Suppressor macrophage treated with lipopolysaccharide for 1 hour (primary cell): ENCODE measurements around the gene RPS10.

ENCODE experiments used
- DNase-seq, 3 donors: peaks; one replicate each; pipeline ENCODE4 v3.0.0-alpha.2; 2020 to 2022

RPS10 gene

DNA sequence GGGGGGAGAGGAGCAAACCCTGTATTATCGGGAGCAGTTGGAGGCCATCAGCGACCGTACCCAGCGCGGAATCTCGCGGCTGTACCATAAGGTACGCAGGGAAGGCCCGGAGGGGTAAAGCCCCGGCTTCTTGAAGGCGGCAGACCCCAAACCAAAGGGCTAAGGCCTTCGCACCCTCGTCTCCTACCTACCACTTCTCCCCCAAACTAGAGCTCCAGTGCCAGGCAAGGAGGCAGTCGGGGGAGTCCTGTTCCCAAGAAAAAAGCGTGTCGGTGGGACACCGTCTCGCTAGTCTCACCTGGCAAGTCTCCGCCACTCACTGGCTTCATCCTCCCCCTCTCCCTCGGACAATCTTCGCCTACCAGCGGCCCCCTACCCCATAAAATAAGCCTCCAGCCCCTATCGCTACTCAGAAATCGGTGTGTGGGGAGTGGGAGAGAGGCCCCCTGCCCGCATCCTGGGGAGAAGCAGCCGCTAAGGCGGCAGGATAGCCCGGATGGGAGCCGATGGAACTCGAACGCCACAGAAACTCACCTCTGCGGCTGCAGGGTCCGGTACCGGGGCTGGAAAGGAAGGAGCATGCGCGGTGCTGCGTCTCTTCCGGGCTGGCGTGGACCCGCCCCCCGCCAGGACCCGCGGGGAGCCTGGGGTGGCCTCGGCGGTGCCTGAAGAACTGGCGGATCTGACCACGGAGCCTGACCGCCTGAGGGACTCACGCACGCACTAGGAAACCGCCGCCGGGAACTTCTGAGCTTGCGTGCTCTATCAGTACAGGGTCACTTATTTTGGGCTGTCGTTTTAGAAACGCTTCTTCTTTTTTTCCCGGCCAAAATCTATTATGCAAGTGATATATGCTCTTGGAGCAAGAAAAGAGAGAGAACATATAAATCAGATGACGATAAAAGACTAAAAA lies at the start of gene RPS10:
RPS10 (minus strand) TSS at position 572 of the 913 bp plus-strand sequence. CDS start 848 bp downstream, outside the sequence.
- DNase-seq: peak; percentile 95 to 98 (median 98)

DNA sequence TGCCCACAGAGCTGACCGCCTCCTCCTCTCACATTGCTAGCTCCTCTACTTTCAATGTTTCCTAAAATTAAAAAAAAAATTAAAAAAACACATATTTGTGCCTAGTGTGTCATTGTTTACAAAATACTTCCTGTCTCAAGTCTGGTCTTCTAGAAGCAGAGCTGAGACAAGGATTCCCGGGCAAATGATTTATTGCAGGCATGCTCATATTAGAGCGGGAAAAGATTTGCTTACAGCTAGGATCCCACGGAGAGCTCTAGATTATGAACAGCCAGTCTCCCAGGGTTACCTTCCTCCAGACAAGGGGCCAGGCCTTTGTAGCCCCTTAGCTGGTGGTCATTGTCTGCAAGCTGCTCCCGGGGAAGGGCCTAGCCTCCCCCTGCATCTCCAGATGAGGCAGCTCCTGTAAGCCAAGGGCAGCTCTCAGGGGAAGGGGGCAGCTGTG lies 49.4 kb upstream of the RPS10 start:
- DNase-seq: no peak

DNA sequence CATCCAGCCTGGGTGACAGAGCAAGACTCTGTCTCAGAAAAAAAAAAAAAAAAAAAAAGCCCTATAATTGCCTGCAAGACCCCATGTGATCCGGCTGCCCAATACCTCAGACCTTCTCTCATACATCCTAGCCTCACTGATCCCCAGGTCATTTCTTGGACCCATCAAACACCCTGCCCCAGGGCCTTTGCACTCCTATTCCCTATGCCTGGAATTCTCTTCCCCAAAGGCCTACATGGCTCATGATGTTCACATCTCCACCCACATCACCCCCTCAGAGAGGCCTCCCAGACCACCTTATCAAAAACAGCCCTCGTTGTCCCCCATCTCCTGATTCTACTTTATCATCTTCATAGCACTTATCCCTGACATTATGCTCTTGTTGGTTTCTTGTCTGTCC lies 48.9 kb upstream of the RPS10 start:
- DNase-seq: no peak

DNA sequence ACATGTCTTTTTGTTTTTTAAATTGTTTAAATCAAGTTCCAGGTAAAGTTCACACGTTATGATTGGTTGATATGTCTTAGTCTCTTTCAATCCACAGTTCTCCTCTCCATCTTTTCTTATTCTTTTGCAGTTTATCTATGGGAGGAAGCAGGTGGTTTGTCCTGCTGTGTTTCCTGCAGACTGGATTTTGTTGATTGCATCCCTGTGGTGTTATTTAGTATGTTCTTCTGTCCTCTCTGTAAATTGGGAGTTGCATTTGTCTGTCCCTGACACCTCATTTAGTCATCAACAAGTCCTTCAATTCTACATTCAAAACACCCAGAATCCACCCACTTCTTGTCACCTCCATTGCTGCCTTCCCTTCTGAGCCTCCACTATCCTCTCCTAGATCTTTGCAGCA lies 48.1 kb upstream of the RPS10 start:
- no peak for DNase-seq

DNA sequence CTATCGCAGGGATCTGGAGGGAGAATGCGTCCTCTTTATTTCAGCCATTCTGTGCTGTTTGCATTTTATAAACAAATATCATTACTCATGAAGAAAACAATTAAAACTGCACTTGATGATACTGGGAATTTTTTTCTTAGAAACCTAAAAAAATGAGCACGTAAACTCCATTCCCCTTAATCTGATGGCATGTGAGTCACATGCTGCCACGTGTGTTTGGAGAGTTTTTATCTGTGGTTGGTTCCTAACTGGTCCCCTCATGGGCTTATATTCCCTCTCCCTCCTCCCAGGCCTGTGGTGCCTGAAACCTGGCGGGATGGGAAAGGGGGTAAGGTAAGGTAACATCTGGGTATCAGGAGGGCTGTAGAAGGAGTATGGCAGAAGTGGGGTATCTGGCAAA lies 46.6 kb upstream of the RPS10 start:
- DNase-seq: no peak

DNA sequence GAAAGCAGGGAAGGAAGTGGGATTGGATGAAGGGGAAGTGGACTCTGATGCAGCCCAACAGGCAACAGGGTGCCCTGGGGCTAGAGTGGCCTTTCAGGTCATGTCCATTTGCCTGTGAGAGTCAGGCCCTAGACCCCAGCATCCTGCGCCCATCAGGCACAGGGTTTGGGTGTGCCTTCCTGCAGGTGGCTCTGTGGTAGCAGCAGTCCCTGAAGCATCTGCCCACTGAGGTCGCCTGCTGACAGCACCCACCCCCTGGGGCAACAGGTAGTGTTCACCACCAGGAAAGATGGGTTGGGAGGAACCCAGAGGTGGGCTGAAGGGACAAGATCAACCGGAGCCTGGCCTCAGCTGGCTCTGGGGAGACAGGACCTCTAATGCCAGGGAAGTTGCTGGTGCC lies 43.6 kb upstream of the RPS10 start:
- no peak for DNase-seq

DNA sequence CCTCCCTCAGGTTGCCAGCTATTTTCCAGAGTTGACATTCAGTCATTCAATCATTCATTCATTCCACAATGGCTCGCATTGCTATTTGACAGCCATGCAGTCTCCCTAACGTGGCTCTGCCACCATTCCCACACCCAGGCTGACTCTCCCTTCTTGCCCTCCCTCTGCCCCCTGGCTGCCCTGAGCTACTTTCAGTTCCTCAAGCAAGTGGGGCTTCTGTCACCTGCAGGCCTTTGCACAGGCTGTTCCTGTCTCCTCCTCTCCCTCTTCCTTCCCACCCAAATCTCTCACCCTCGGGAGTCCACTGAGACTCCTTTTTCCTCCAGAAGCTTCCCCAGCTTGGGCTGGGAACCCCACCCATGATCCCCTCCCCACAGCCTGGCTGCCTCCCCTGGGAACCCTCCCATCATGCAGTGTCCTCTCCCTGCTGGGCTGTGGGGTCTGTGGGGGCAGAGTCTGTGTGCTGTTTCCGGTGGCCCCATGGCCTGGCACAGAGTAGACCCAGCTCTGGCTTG lies 42.6 kb upstream of the RPS10 start:
- DNase-seq: peak in 2 of 3 donors; percentile 10 to 24

DNA sequence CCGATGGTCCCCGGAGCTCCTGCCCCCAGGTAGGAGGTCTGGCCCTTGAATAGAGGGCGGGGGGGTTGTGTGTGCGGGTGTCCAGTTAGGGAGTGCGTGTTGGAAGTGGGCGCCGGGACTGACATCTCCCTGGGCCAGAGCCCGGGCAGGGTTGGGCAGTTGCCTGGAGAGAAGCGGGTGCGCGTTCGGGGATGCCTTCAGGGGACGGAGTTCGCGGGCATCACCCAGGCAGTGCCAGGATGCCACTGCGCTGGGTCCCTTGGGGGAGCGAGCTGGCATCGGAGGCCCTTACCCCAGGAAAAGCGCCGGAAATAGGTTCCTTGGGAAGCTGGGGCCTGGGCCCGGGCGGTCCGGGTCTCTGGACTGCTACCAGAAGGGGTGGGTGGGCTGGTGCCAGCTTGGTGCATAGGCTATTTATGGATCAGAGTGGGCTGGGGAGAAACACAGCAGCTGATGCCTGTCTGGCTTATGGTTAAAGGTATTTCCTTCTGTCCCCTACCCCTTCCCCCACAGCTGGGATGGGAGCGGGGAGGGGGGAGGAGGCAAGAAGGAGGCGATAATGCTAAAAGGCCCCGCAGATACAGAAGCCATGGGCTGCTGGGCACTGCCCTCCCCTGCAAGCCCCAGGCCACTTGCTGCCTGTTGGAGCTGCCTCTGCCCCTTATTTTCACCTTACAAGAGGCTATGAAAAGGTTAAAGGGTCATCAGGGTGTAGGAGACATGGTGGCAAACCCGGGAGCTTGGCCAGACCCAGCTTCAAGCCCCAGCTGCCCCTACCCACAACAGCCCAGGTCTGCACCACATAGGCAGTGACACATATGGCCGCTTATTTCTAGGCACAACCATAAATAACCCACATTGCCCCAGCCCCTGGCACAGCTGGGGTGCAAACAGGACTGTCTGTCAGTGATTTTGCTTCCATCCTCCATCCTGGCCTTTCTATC lies 40.6 kb upstream of the RPS10 start:
- DNase-seq: no peak

DNA sequence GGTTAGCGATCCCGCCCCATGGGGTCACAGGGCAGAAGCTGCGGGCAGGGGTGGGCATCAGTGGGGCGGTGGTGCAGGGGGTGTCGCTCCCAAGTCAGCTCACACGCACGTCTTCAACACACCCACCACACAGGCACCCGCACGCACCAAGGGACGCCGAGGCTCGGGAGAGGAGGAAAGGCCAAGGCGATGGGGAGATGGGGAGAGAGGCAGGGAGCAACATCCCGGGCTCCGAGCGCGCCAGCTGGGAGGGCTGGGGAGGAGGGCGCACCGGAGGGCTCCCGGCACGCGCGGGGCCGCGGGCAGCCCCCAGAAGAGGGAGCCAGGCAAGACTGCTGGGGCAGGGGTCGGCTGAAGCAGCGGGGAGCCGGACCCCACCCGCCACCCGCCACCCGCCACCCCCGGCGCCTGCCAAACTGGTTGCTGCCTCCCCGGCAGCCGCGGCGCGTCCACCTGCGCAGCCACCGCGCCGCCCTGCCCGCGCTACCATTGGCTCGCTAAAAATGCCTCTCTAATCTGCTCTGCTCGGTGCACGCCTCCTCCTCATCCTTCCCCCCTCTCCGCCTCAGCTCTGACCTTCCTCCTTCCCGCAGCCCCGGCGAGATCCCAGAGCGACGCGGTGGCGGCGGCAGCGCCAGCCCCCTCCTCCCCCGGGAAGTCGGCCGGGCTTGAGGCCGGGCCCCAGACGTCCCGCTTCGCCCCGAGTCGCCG lies 39.8 kb upstream of the RPS10 start, which contains the start of gene PACSIN1:
PACSIN1 (plus strand) TSS at position 546 of the 711 bp plus-strand sequence. CDS start 60,230 bp downstream, outside the sequence.
- DNase-seq: peak in 2 of 3 donors; percentile 9 to 33

DNA sequence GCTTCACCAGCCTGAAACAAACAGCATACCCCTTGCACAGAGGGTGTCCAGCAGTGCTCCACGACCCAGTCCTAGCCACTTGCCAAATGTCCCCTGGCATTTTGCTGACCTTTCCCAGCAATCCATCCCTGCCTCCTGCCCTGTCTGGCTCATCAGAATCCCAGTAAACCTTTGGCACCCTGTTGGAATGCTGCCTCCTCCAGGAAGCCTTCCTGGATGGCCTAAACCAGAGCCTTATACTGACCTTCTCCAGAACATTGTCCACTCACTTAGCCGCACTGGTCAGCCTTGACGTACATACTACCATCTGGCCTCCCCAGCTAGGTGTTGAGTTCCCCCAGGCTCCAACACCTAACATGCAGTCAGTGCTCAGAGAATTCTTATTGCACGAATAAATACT lies 38.0 kb upstream of the RPS10 start:
- DNase-seq: no peak

DNA sequence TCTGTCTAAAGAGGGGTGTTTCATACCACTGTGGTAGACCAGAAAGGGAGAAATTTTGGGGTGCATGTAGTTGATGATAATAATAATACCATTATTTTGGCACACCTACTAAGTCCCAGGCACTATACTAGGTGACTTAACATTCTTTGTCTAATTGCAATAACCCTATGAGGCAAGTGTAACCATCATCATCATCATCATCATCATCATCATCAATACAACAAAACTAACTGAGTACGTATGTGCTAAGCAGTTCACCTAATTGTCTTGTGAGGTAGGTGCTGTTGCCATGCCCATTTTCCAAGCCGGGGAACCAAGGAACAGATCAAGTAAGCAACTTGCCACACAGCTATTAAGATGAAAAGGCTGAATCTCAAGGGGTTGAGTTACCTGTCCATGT lies 37.4 kb upstream of the RPS10 start:
- DNase-seq: no peak

DNA sequence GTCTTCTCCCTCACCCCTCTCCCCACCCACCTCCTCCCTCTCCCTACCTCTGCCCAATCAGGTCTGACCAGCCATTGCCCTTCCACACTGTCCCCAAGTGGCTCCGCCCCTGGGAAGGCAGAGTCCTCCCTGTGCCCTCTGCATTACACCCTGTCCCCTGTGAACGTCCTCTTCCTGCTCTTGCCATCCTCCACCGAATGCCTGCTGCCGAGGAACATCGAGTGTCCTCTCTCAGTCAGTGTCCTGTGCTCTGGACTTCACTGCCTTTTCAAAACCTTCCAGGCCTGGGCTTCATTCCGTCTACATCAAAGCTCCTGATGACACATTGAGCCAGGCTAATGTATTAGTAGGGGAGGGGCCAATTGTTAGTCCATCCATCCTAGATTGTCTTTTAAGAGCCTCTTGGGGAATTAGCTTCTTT lies 36.7 kb upstream of the RPS10 start:
- DNase-seq: peak in 2 of 3 donors; percentile 16 to 53

DNA sequence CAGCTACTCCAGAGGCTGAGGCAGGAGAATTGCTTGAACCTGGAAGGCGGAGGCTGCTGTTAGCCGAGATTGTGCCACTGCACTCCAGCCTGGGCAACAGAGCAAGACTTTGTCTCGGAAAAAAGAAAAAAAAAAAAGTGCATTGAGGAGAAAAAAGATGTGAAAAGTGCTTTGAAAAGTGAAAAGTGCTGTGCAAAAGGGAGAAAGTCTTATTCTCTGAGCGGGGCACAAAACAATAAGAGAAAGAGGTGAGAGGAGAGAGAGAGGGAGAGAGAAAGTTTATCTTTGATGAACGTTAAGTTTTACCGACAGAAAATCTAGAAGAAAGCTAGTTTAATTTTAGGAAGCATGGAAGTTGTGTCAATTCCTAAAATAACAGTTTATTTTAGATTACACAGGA lies 36.1 kb upstream of the RPS10 start:
- no peak for DNase-seq

DNA sequence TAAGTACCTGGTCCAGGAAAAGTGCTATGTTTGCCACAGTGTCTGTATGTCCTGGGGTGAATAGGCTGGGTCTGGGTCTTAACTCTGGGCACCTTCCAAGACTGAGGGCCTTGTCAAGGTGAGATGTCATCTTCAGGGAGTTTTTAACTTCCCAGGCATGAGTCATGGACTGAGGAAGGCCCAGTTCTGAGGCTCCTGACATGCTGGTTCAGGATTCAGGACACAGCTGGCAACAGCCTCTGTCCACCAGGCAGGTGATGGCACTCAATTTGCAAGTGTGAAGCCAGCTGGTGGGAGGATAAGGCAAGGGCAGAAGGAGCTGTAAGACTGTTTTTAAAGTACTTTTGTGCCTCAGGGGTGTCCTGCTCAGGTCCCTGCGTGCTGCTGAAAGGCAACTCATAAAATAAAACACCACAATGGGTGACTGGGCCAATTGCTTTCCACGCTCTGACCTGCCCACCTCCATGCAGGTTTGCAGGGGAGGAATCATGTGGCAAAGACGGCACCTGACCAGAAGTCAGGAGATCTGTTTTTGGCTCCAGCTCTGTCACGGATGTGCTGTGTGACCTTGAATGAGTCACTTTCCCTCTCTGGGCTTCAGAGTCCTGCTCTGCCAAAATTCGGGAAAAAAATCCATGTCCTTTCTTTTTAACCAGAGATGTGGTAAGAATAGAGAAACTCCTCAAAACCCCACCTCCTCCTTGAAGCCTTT lies 35.1 kb upstream of the RPS10 start:
- DNase-seq: peak in 1 of 3 donors; percentile 8

DNA sequence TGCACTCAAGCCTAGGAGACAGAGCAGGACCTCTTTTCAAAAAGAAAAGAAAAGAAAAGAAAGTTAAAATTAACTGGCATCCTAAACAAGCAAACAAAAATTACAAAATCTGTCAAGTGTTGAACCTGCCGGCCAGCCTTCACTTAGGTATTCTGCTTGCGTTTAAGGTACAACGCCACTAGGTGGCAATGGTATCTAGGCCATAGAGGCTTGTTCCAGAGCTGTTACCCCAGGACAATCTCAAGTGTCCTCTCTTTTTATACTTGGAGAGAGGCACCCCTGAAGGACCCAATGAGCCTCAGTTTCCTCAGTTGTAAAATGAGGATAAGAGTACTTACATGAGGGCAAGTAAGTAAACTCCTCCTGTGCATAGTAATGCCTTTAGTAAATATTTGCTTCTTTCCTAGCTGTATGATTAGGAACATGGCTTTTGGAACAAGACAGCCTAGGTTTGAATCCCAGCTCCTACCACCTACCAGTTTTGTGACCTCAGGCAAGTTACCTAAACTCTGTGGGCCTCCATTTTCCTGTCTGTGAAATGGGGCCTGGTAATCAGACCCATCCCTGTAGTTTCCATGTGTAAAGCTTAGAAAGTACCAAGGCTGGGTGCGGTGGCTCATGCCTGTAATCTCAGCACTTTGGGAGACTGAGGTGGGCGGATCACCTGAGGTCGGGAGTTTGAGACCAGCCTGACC lies 34.2 kb upstream of the RPS10 start:
- peak; percentile 77 to 79 (median 78) for DNase-seq

DNA sequence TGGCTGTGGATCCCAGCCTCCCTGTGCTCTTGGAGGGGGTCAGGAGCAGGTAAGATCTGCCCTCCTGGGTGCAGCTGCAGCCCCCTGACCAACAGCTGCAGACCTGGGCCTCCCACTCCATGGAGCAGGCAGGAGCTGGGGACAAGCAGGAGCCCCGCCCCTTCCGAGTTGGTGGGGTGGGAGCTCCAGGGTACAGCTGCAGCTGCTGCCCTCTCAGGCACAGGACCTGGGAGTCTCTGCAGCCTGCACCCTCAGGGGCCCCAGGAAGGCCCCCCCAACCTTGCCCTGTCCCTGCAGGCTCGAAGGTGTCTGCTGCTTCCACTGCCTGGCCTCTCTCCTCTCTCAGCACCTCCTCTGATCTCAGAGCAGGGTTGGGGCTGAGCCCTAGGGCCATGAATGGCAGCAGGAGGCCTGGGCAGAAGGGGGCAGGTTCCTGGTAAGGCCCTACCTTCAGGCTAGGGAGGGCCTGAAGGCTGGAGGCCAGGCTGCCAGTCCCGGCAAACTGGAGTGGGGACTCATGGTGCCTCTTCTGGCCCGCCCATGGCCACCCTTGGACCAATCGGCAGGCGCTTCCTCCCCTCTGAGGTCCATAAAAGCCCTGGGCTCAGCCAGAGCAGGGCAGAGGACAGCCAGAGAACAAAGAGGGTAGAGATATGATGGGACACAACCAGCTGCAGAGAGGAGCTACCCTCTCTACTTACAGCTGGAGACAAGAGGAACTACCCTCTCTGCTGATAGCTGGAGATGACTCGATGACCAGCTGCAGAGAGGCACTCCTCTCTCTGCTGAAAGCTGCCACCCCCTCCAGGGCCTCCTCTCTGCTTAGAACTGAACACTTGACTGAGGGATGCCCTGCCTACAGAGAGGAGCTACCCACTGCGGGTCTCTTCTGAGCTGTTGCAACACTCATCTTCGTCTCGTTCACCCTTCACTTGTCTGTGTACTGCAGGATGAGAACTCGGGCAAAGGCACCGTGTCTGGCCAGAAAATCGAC lies 32.2 kb upstream of the RPS10 start:
- peak; percentile 33 to 47 (median 47) for DNase-seq

DNA sequence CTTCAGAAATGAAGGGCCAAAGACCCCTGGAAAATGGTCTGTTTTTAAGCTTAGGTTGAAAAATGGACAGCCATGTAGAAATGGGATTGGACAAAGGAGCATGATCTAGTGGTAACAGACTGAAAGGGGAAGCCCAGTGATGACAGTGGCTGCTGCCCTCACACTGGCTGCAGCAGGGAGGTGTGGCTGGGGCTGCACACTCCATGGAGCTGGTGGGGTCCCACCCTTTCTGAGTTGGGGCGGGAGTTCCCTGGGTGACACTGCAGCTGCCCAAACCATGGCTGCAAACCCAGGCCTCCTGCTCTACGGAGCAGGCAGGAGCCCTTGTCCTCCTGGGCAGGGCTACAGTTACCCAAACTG lies 31.5 kb upstream of the RPS10 start:
- peak; percentile 49 to 61 (median 52) for DNase-seq

DNA sequence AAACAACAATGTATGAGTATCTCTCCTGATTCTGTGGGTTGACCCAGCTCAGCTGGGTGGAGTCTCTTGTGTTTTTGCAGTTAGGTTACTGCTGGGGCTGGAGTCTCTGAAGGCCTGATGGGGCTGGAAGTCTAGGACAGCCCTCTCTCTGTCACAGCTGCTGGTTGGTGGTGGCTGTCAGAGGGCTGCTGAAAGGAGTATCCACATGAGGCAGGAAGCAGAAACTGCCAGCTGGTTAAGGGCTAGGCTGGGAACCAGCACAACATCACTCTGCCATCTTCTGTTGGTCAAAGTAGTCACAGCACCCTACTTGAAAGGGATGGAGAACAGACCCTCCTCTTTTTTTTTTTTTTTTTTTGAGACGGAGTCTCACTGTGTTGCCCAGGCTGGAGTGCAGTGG lies 30.0 kb upstream of the RPS10 start:
- DNase-seq: no peak

DNA sequence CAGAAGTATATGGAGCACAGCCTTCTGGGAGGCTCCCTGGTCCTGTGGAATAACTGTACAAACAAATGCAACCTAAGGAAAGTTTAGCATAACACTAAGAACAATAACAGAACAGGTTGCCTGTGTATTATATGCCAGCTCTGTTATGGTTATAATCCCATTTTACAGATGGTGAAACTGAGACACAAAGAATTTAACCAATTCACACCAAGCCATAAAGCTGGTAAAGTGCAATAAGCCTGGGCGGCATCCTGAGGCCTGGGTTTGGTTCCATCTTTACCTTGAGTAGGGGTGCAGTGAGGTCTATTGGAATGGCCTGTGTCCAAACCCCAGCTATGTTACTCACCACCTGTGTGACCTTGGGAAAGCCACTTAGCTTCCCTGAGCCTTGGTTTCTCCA lies 25.3 kb upstream of the RPS10 start:
- no peak for DNase-seq

DNA sequence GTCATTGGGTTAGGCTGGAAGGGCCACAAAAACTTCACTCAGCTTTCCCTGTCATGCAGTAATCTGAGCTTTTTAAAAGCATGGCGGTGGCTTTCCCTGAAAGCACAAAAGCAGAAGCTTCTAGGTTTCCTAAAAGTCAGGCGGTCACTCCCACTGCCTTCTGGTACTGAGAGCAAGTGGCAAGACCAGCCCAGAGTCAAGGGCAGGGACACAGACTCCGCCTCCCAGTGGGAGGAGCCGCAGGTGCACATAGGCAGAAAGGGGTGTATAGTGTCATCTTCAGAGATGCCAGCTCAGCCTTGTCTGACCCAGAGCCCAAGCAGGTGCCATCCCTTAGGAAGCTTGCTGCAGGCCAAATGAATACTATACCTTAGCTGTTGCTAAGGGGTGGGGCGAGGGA lies 22.0 kb upstream of the RPS10 start:
- peak; percentile 75 to 79 (median 76) for DNase-seq
